ENCODE measurements around the gene TBL1X.

- TF ChIP-seq, protein P1, sequence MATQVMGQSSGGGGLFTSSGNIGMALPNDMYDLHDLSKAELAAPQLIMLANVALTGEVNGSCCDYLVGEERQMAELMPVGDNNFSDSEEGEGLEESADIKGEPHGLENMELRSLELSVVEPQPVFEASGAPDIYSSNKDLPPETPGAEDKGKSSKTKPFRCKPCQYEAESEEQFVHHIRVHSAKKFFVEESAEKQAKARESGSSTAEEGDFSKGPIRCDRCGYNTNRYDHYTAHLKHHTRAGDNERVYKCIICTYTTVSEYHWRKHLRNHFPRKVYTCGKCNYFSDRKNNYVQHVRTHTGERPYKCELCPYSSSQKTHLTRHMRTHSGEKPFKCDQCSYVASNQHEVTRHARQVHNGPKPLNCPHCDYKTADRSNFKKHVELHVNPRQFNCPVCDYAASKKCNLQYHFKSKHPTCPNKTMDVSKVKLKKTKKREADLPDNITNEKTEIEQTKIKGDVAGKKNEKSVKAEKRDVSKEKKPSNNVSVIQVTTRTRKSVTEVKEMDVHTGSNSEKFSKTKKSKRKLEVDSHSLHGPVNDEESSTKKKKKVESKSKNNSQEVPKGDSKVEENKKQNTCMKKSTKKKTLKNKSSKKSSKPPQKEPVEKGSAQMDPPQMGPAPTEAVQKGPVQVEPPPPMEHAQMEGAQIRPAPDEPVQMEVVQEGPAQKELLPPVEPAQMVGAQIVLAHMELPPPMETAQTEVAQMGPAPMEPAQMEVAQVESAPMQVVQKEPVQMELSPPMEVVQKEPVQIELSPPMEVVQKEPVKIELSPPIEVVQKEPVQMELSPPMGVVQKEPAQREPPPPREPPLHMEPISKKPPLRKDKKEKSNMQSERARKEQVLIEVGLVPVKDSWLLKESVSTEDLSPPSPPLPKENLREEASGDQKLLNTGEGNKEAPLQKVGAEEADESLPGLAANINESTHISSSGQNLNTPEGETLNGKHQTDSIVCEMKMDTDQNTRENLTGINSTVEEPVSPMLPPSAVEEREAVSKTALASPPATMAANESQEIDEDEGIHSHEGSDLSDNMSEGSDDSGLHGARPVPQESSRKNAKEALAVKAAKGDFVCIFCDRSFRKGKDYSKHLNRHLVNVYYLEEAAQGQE (IDR thresholded peaks at IDR 0.05; ENCODE audit: insufficient read depth in 1 of 2, low read depth in 2 of 2, low read length in 2 of 2), result peak in 1 of 2 experiments; percentile 48; a peak in 1 of 4 replicates
- TF ChIP-seq SIN3A (IDR thresholded peaks at IDR 0.05; ENCODE audit: borderline replicate concordance, insufficient read depth, low read length) (peak; percentile 28; the same call in 1 of the 2 replicates), TAF1 (IDR thresholded peaks at IDR 0.05; ENCODE audit: borderline replicate concordance, insufficient read depth, low read length) (no peak), POLR2AphosphoS5 (IDR thresholded peaks at IDR 0.05; ENCODE audit: low read depth, low read length) (no peak)
These were observed 305.5 kb downstream of the TBL1X start for GRCh38 chrX:9770319-9770718.
